GM21576 (cell line): ENCODE results near the gene GSTM2.

Source experiments
- ATAC-seq: cut with Tn5 transposase; IDR thresholded peaks from one replicate; pipeline ENCODE4 v1.9.1; 2021; ENCODE audit warnings: mild to moderate bottlenecking, moderate library complexity; ENCODE audit not compliant: unreplicated experiment

Gene GSTM2

GRCh38 chr1:109712321-109712864 lies 44.5 kb downstream of the GSTM2 start:
- ATAC-seq, result no peak

GRCh38 chr1:109713636-109714035 lies 45.8 kb downstream of the GSTM2 start:
- no peak for ATAC-seq

- no peak for ATAC-seq
Measured at GRCh38 chr1:109714661-109715372, 47.0 kb downstream of the GSTM2 start.

DNA sequence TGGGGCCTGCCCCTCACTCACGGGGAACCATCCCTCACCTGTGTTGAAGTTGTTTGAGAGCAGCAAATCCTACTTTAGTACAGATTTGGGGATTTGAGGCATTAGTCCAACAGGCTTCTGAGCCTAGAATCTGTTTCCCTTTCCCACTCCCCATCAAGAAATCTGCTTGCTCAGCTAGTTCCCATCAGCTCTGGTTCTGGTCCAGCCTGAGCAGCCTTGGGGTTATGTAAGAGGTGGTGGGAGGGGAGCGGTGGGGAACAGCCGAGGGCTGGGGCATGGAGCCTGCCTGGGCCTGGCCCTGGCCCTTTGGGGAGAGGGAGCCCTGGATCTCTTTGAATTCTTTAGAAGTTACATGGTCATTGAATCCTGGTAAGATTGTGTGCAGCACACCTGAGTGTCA lies 48.3 kb downstream of the GSTM2 start:
- ATAC-seq, result no peak

DNA sequence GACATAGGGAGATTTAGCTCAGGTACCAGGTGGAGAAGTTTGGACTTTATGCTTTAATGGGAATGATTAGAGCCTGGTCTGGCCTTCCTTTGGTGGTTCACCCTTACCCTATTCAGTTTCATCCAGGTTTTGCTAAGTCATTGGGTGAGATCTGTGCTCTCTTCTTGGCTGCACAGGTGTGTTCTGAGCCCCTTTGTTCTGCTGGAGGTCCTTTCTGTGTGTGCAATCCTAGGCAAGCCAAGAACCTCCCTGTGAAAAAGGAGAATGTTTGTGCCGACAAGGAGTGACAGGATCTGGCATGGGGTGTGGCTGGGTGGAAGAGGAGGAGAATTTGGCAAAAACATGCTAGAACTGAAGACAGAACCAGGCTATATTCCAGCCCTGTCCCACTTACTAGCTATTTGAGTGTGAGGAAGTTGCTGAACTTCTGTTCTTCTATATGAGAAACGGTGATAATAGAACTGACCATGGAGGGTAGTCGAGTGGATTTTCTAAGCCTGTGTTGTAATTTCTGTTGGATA lies 48.8 kb downstream of the GSTM2 start:
- ATAC-seq, result no peak

DNA sequence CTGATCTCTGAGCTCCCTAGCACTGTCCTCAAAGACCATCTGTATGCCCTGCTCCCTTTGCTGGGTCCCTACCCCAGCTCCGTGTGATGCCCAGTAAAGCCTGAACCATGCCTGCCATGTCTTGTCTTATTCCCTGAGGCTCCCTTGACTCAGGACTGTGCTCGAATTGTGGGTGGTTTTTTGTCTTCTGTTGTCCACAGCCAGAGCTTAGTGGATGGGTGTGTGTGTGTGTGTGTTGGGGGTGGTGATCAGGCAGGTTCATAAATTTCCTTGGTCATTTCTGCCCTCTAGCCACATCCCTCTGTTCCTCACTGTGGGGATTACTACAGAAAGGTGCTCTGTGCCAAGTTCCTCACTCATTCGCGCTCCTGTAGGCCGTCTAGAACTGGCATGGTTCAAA lies 49.9 kb downstream of the GSTM2 start:
- ATAC-seq, result no peak

DNA sequence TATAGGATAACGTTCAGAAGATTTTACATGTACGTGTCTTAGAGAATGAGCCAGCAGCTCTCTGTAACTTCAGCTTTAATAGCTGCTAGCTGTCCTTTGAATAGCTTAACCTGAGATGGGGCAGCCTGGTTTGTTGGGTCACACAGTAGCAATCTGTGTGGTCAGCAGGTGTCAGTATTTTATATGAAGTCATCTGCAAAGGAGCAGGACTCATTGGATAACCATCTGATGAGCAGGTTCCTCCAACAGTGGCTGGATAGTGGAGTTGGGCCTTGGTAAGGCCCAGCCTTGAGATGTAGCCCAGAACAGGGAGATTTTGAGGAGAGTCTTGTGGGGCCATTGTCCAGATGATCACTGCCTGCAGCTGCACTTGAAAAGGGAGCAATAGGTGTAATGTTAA lies 50.6 kb downstream of the GSTM2 start:
- ATAC-seq, result no peak

DNA sequence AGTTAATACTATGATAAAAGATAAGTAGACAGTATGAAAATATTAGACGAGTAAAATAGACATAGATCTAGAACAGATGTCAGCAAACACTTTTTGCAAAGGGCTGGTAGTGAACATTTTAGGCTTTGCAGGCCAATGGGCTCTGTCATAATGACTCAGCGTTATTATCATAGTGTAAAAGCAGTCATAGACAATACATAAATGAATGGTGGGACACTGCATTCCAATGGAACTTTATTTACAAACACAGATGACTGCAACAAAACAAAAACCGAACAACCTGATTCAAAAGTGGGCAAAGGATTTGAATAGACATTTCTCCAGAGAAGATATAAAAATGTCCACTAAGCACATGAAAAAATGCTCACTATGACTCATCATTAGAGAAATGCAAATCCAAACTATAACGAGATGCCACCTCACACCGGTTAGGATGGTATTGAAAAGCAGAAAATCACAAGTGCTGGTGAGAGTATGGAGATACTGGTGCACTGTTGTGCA lies 51.5 kb downstream of the GSTM2 start:
- no peak for ATAC-seq

- ATAC-seq, result no peak
Measured at GRCh38 chr1:109721042-109721441, 53.2 kb downstream of the GSTM2 start.

- ATAC-seq, result no peak
Measured at GRCh38 chr1:109721971-109722370, 54.1 kb downstream of the GSTM2 start.

GRCh38 chr1:109722908-109723691 lies 55.2 kb downstream of the GSTM2 start:
- ATAC-seq, result no peak
